ENCODE measurements around the gene SOWAHC. TPM values are rescaled to one million over a fixed set of nuclear protein-coding genes. Genes with fewer than 3 reads are reported as not detected.

SOWAHC gene
- polyA plus RNA-seq, 1 donor from 2014 or later: 5.8 TPM

- H3K36me3 ChIP-seq (ENCODE audit: insufficient read depth, low read length): no peaks in the 10 kb centered on the region
- H2AFZ ChIP-seq (ENCODE audit: low read depth, low read length): no peak overlapping the region
These were observed 30.6 kb downstream of the SOWAHC start for GRCh38 chr2:109644571-109645275.

GRCh38 chr2:109645412-109646184 is 31.4 kb downstream of the SOWAHC start:
- no peaks in the 10 kb centered on the region for H3K9me2 ChIP-seq (ENCODE audit: insufficient read depth, low read length)
- H3F3A ChIP-seq (ENCODE audit: insufficient read depth, low read length, poor library complexity, severe bottlenecking): no peaks in the 10 kb centered on the region
- no peaks in the 10 kb centered on the region for H3K9me3 ChIP-seq (ENCODE audit: low read length)
- H3K27ac ChIP-seq (ENCODE audit: low read length): no peak overlapping the region
- H4K20me1 ChIP-seq (ENCODE audit: insufficient read depth): no peaks in the 10 kb centered on the region
- H2AFZ ChIP-seq (ENCODE audit: low read depth, low read length): no peak overlapping the region
- no peaks in the 10 kb centered on the region for H3K79me2 ChIP-seq (replicated peaks; ENCODE audit: insufficient read depth, low read length)
- H3K27me3 ChIP-seq (ENCODE audit: insufficient read depth, low read depth, low read length): no peaks in the 10 kb centered on the region
- H3K4me3 ChIP-seq (ENCODE audit: low read length): no peak overlapping the region
- no peak overlapping the region for H3K4me2 ChIP-seq (ENCODE audit: low read length)
- no peaks in the 10 kb centered on the region for H3K36me3 ChIP-seq (ENCODE audit: insufficient read depth, low read length)
- no peak overlapping the region for H3K9ac ChIP-seq (ENCODE audit: low read length)
- TF ChIP-seq POLR2AphosphoS5 (IDR thresholded peaks at IDR 0.05): no peak
- TF ChIP-seq EP300 (conservative IDR thresholded peaks at IDR 0.05; ENCODE audit: poor library complexity, severe bottlenecking): no peak
- TF ChIP-seq MXI1 (conservative IDR thresholded peaks at IDR 0.05; ENCODE audit: poor library complexity, severe bottlenecking): no peak
- TF ChIP-seq SMC3 (conservative IDR thresholded peaks at IDR 0.05; ENCODE audit: poor library complexity): no peak
- no peak for TF ChIP-seq EZH2 (IDR thresholded peaks at IDR 0.05; ENCODE audit: borderline replicate concordance, insufficient read depth, low read length, poor library complexity, severe bottlenecking)
- TF ChIP-seq TAF1 (IDR thresholded peaks at IDR 0.05; ENCODE audit: low read depth): no peak
- no peak for TF ChIP-seq CTCF (IDR thresholded peaks at IDR 0.05; ENCODE audit: poor library complexity, severe bottlenecking)
- TF ChIP-seq REST (IDR thresholded peaks at IDR 0.05; ENCODE audit: borderline replicate concordance): no peak
- no peak for TF ChIP-seq RAD21 (conservative IDR thresholded peaks at IDR 0.05)

More at GRCh38 chr2:109644571-109645275, 30.6 kb downstream of the SOWAHC start:
- Histone ChIP-seq H3K9me2 (ENCODE audit: insufficient read depth, low read length) (no peaks in the 10 kb centered on the region), H4K20me1 (ENCODE audit: insufficient read depth) (no peaks in the 10 kb centered on the region), H3K27me3 (ENCODE audit: insufficient read depth, low read depth, low read length) (no peaks in the 10 kb centered on the region), H3K4me3 (ENCODE audit: low read length) (no peak overlapping the region), H3K4me2 (ENCODE audit: low read length) (no peak overlapping the region), H3K79me2 (replicated peaks; ENCODE audit: insufficient read depth, low read length) (no peaks in the 10 kb centered on the region), H3F3A (ENCODE audit: insufficient read depth, low read length, poor library complexity, severe bottlenecking) (no peaks in the 10 kb centered on the region), H3K27ac (ENCODE audit: low read length) (no peak overlapping the region), H3K9me3 (ENCODE audit: low read length) (no peaks in the 10 kb centered on the region), H3K9ac (ENCODE audit: low read length) (no peak overlapping the region)
- TF ChIP-seq RAD21 (conservative IDR thresholded peaks at IDR 0.05) (no peak), CTCF (IDR thresholded peaks at IDR 0.05; ENCODE audit: poor library complexity, severe bottlenecking) (no peak), MXI1 (conservative IDR thresholded peaks at IDR 0.05; ENCODE audit: poor library complexity, severe bottlenecking) (no peak), EP300 (conservative IDR thresholded peaks at IDR 0.05; ENCODE audit: poor library complexity, severe bottlenecking) (no peak), TAF1 (IDR thresholded peaks at IDR 0.05; ENCODE audit: low read depth) (no peak), EZH2 (IDR thresholded peaks at IDR 0.05; ENCODE audit: borderline replicate concordance, insufficient read depth, low read length, poor library complexity, severe bottlenecking) (no peak)
